Caco-2 (cell line): Measurements from ENCODE around the gene RTBDN. TPM values are rescaled to one million over a fixed set of nuclear protein-coding genes. Genes with fewer than 3 reads are reported as not detected.

Experiments
- BruUV-seq: library from RNA; stranded (reverse); fragments of 400-500 nt; replicated peaks from 2 replicates; lab custom pipeline; 2021; lab: Mats Ljungman, UMichigan
- CTCF ChIA-PET: fragments of 300-600 bp; sonication (Branson Sonifier 250); formaldehyde crosslinking; loops from one replicate; lab custom pipeline; 2022; ENCODE audit warnings: antibody characterized with exemption; lab: Charles Lee
- POLR2A ChIA-PET: fragments of 300-600 bp; sonication (Branson Sonifier 250); formaldehyde crosslinking; loops from one replicate; lab custom pipeline; 2022; ENCODE audit warnings: antibody characterized with exemption; lab: Charles Lee
- DNase-seq, 2 experiments: peaks; one replicate each; pipeline versions ENCODE4 v3.0.0 to v3.0.0-alpha.2; 2020 to 2022
- H3K27me3 ChIP-seq: replicated peaks from 2 replicates; pipeline ENCODE4 v1.6.0; 2011; ENCODE audit warnings: low read length; ENCODE audit not compliant: control insufficient read depth, insufficient read depth
- H3K36me3 ChIP-seq: 2 replicates; pipeline ENCODE4 v1.5.1; 2011; ENCODE audit warnings: low read length; ENCODE audit not compliant: control insufficient read depth, insufficient read depth
- H3K4me1 ChIP-seq: fragments of 250-450 bp; sonication (Bioruptor Pico); 2 replicates; pipeline ENCODE4 v1.5.1; 2020; ENCODE audit warnings: mild to moderate bottlenecking
- H3K4me3 ChIP-seq: 2 replicates; pipeline ENCODE4 v1.5.1; 2011; ENCODE audit warnings: low read depth, mild to moderate bottlenecking, control low read depth, low read length
- H3K9me3 ChIP-seq: fragments of 250-450 bp; sonication (Bioruptor Pico); 2 replicates; pipeline ENCODE4 v1.5.1; 2020; ENCODE audit warnings: mild to moderate bottlenecking, moderate library complexity
- H3K27ac Mint-ChIP-seq: one replicate; pipeline ENCODE4 v1.8.0; 2022; ENCODE audit warnings: mixed read lengths; ENCODE audit not compliant: unreplicated experiment
- H3K27me3 Mint-ChIP-seq: one replicate; pipeline ENCODE4 v1.8.0; 2022; ENCODE audit warnings: mixed read lengths; ENCODE audit not compliant: insufficient read depth, unreplicated experiment
- H3K36me3 Mint-ChIP-seq: one replicate; pipeline ENCODE4 v1.8.0; 2022; ENCODE audit warnings: mild to moderate bottlenecking, mixed read lengths; ENCODE audit not compliant: insufficient read depth, unreplicated experiment
- H3K4me1 Mint-ChIP-seq: one replicate; pipeline ENCODE4 v1.8.0; 2022; ENCODE audit warnings: low read depth, mixed read lengths; ENCODE audit not compliant: unreplicated experiment
- H3K4me3 Mint-ChIP-seq: one replicate; pipeline ENCODE4 v1.8.0; 2022; ENCODE audit warnings: mild to moderate bottlenecking, moderate library complexity, mixed read lengths; ENCODE audit not compliant: unreplicated experiment
- H3K9me3 Mint-ChIP-seq: one replicate; pipeline ENCODE4 v1.8.0; 2022; ENCODE audit warnings: mixed read lengths; ENCODE audit not compliant: unreplicated experiment
- CTCF ChIP-seq, 2 experiments: fragments of 200-600 bp in 1 of 2; IDR thresholded peaks; 1 replicate in 1 of 2; 2 replicates in 1 of 2; pipeline versions ENCODE4 v1.5.1 to v1.8.0; 2011 to 2022; ENCODE audit warnings: antibody characterized with exemption in 1 of 2, control low read depth in 1 of 2, inconsistent platforms in 1 of 2, low read depth in 1 of 2, low read length in 1 of 2, mild to moderate bottlenecking in 1 of 2, moderate library complexity in 1 of 2; ENCODE audit not compliant: insufficient read depth in 1 of 2, severe bottlenecking in 1 of 2, unreplicated experiment in 1 of 2
- intact Hi-C: fragments of 100-400 bp; cut with micrococcal nuclease; formaldehyde crosslinking; loops from one replicate; pipeline ENCODE4 v1.10.0; 2022; ENCODE audit not compliant: unreplicated experiment
- total RNA-seq: library from RNA; stranded (reverse); gene quantifications from 2 replicates; pipeline ENCODE4 v1.2.3, GENCODE V29; 2022

RTBDN gene
- total RNA-seq, 1 experiment from 2014 or later = not detected

- CTCF ChIA-PET = no interaction called here
- no peaks in the 10 kb centered on the region for H3K27me3 ChIP-seq
- H3K4me3 ChIP-seq = no peak overlapping the region
- no peak for DNase-seq
- Mint-ChIP-seq H3K4me3 (no peak overlapping the region), H3K36me3 (no peaks in the 10 kb centered on the region), H3K27me3 (peaks cover 2% of the 10 kb centered on the region), H3K4me1 (no peaks in the 10 kb centered on the region), H3K27ac (no peak overlapping the region), H3K9me3 (no peaks in the 10 kb centered on the region)
- POLR2A ChIA-PET = no interaction called here
- intact Hi-C loops = no loop called here
- TF ChIP-seq CTCF (IDR thresholded peaks at IDR 0.05; ENCODE audit: insufficient read depth in 1 of 2, low read depth in 1 of 2, low read length in 1 of 2, severe bottlenecking in 1 of 2, unreplicated experiment in 1 of 2) = no peak
- no peaks in the 10 kb centered on the region for H3K9me3 ChIP-seq
- no TSS peak for BruUV-seq
- H3K4me1 ChIP-seq = no peaks in the 10 kb centered on the region
- H3K36me3 ChIP-seq = no peaks in the 10 kb centered on the region
Observed at GRCh38 chr19:12865746-12866415, 31.5 kb upstream of the RTBDN start.

- Mint-ChIP-seq H3K27ac (no peak overlapping the region), H3K27me3 (peaks cover 2% of the 10 kb centered on the region), H3K36me3 (no peaks in the 10 kb centered on the region), H3K4me1 (no peaks in the 10 kb centered on the region), H3K4me3 (no peak overlapping the region), H3K9me3 (no peaks in the 10 kb centered on the region)
- intact Hi-C loops = no loop called here
- Histone ChIP-seq H3K36me3 (no peaks in the 10 kb centered on the region), H3K27me3 (no peaks in the 10 kb centered on the region), H3K4me1 (no peaks in the 10 kb centered on the region), H3K9me3 (no peaks in the 10 kb centered on the region), H3K4me3 (no peak overlapping the region)
- ChIA-PET POLR2A (interaction anchor here (0.5 kb wide), 1 partner anchor 81 kb away, joined by 6 read pairs; no protein-coding TSS in a partner anchor), CTCF (no interaction called here)
- BruUV-seq = no TSS peak
- DNase-seq = no peak
- no peak for TF ChIP-seq CTCF (IDR thresholded peaks at IDR 0.05; ENCODE audit: insufficient read depth in 1 of 2, low read depth in 1 of 2, low read length in 1 of 2, severe bottlenecking in 1 of 2, unreplicated experiment in 1 of 2)
Observed at GRCh38 chr19:12864721-12865715, 30.6 kb upstream of the RTBDN start.

GRCh38 chr19:12864143-12864542 is 29.8 kb upstream of the RTBDN start:
- Mint-ChIP-seq H3K27ac (no peak overlapping the region), H3K36me3 (no peaks in the 10 kb centered on the region), H3K4me1 (no peaks in the 10 kb centered on the region), H3K27me3 (peaks cover 2% of the 10 kb centered on the region), H3K9me3 (no peaks in the 10 kb centered on the region), H3K4me3 (no peak overlapping the region)
- POLR2A ChIA-PET = interaction anchor here (0.6 to 0.7 kb wide), 3 partner anchors 9 to 1089 kb away, joined by 4 to 10 read pairs (median 5); no protein-coding TSS in a partner anchor
- Histone ChIP-seq H3K27me3 (no peaks in the 10 kb centered on the region), H3K9me3 (no peaks in the 10 kb centered on the region), H3K4me1 (no peaks in the 10 kb centered on the region), H3K4me3 (no peak overlapping the region), H3K36me3 (no peaks in the 10 kb centered on the region)
- intact Hi-C loops = no loop called here
- TF ChIP-seq CTCF (IDR thresholded peaks at IDR 0.05; ENCODE audit: insufficient read depth in 1 of 2, low read depth in 1 of 2, low read length in 1 of 2, severe bottlenecking in 1 of 2, unreplicated experiment in 1 of 2) = no peak
- no TSS peak for BruUV-seq
- CTCF ChIA-PET = interaction anchor here (2.0 kb wide), 1 partner anchor 9 kb away, joined by 8 read pairs; no protein-coding TSS in a partner anchor
- DNase-seq = no peak
